HG03159 (cell line): ENCODE data around the gene PRSS23.
A peak's percentile ranks its signal among the peaks of the same experiment; 100 is the strongest.

ENCODE experiments used
- ATAC-seq: cut with Tn5 transposase; IDR thresholded peaks from one replicate; pipeline ENCODE4 v1.9.1; 2021; ENCODE audit warnings: mild to moderate bottlenecking, moderate library complexity; ENCODE audit not compliant: unreplicated experiment

The PRSS23 gene

DNA sequence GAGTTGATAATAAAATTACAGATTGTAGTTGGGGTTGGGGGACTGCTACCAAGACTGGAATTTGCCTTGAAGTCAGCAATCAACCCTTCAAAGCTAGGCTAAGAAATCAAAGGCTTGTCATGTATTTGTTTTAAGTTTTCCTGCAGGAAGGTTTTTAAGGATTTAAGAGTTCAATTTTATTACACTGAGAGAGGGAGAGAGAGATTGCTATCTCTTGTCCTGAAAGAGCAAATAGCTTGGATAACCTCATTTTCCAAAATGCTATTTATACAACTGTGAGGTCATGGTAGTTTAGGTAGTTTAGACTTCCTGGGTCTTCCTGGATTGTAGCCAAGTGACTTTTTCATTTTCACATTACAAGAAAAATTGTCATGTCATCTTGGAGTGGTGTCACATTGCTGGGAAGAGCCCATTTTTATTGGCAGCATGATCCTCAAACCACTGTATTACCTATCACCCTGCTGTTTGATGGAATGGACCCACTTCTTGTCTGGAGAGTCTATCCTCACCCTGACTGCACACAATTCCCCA, 10.1 kb upstream of the PRSS23 start:
- no peak for ATAC-seq

DNA sequence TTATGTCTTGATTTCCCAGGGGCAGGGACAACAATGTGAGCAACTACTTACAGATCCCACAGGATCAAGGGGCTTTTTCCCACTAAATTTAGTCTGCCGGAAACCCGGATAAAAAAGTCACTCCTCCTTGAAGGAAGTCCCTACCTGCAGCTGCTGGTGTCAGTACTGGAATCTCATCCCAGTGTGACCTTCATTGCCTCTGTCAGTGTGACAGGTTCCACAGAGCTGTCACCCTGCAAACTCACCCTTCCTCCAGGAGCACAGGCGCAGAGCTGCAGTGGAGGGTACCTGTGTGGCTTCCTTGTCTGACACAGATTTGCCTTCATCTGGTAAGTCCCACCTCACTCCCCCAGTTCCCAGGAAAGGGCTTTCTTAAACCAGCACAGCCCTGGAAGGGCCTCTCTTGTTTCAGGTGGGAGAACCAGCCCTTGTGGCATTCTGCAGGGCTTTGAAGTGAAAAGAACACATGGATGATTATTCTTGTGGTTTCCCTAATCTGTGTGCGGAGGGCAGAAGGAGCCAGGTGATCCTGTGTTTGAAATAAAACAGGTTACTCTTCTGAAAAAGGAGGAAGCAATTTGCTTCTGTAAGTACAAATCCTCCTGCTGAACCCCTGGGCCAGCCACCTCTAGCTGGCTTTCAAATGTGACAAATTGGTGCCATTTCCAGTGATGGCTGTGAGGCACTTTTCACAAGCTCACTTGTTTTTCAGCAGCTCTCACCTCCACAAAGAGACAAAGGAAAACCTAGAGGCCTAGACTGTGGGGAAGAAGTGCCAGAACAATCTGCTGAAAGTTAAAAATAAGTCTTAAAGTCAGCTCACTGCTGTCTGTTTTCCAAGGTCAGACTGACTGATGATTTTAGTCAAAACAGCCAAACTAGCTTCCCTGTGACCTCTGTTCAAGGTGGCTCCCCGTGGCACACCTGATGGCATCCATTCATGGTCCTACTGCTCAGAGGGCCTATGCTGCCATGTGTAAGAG, 9.2 kb upstream of the PRSS23 start:
- no peak for ATAC-seq

DNA sequence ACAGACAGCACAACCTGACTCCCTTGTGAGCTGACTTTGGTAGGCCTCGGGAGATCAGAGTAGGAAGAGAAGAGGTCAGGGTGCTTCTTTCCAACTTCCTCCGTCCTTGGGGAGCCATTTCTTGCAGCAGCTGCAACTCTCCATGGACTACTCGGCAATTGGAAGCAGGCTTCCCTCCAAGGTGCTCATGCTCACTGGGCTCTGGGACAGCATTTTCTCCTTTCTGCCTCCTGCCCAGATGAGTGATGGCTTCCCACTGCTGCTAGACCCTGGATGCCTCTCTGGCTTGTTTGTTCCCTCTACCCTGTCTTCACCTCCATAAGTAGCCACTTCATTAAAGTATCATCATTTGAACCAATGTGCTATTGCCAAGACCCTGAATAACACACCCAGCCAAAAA, 8.2 kb upstream of the PRSS23 start:
- no peak for ATAC-seq

DNA sequence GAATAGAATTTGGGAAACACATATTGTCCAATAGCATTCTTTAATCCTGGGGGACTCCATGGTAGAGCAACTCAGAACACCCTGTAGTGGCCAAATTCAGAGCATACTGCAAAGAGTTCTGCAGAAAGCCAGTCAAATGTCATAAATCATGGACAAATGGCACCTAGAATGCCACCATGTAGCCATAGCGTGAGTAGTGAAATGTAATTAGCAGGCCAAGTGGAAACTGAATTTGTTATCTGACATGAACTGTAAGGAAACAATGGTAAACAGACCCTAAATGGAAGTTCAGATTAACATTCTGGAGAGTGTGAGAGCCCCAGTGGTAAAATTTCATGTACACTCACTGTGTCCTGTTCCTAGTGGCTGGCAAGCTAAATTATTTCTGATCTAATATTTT, 7.0 kb upstream of the PRSS23 start:
- no peak for ATAC-seq

DNA sequence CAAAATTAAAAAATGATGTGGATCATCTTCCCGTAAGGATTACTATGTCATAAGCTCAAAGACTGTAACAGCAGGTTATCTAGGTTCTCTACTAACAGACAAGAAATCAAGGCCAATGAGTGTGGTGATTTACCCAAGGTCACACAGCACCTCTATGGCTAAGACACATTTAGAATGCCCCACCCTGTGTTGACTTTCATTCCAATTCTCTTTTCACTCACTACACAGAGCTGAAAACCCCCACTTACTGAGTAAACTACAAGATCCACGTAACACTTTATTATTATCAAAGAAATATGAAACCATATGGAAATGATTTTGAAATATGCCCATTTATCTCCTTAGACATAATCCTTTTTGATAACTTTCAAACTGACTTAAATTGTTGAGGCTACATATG, 4.8 kb upstream of the PRSS23 start:
- no peak for ATAC-seq

DNA sequence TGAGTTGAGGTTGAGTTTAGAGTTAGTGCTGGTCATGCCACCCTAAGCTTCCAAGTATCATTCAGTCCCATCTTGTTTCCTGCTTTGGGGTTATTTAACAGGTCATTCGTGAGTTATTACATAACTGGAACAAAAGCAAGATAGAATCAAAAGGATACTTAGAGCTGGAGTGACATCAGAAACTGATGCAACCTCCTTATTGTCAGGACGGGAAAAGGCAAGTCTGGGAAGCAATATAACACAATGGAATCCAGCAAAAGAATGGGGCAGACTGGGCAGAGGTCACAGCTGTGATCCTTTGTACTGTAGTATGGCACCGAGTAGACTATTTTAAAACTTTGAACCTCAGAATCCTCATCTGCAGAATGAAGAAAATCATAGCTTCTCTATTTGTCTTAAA, 4.4 kb upstream of the PRSS23 start:
- ATAC-seq, result no peak

DNA sequence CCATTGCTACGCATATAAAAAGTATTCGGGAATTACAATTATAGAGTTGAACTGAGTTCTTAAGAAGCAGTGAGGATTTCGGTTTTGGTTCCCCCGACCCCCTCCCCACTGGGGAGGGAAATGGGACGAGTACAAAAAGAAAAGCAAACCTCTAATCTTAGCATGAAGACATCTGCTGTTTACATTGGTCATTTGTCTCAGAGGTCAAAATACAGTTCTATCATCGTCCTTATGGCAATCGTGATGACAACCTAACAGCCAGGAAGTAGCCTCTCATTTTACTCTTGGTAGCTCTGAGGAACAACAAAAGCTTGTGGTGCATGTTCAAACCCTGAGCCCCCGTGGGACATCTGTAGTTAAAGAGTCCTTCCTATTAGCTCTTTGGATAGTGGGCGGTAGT, 3.2 kb upstream of the PRSS23 start:
- ATAC-seq, result no peak

DNA sequence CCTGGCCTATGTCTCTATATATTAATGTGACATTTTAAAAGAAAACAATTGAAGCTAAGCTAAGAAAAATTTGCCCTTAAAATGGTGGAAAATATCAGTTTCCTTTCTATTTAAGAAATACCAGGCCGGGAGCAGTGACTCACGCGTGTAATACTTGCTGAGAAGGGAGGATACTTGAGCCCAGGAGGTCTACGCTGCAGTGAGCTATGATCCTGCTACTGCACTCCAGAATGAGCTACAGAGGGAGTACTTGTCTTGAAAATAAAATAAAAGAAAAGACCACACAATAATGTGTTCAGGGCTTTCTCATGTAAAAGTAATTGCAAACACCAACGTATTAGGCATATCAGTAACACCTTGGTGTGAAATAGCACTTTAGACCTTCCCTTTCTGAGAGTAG, 1.4 kb upstream of the PRSS23 start:
- ATAC-seq, result no peak

DNA sequence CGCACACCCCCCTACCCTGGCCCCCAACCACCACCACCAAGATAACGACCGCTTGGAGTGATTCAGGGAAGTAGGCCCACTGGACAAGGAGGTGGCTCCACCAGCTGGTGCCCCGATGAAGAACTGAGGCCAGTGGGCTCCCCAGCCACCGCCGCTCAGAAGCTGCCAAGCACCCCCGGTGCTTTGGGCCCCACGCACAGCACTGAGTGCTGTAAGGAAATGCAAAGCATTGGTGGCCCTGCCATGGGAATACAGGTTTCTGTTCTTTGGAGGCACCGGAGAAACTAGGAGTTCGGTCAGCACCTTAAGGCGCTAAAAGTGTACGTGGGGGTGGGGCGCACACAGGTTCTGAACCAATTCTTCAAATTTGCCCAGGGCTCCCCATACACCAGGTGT, 664 bp upstream of the PRSS23 start:
- no peak for ATAC-seq

DNA sequence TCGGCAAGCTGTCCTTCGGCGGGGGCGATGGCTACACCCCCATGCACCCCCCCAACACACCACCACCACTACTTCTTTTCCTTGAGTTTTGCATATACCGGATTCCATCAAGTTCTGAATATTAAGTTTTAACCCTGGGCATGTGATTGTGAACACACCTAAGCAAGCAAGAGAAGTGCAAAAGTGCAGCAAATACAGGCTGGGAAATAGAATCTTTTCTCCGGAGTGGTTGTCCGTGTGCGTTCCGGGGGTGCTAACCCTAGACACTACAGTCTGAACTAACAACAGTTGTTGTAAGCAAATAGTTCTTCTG, 574 bp downstream of the PRSS23 start:
- no peak for ATAC-seq

DNA sequence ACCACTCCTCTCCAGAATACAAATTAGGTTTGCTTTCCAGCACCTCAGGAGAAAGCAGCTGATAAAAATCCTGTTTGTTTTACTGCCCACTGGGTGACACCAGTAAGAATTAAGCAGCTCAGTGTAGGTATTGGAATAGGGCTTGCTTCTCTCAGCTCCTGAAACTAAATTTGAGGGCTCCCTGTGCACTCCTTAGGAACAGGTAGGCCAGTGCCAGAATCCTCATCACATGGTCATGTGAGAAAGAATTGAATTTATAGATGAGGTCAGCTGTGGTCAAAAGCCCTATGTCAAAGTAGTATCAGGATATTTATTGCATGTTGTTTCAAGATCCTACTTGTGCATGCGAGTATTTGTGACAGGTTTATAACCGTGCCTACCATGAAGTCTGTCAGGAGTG, 1.0 kb downstream of the PRSS23 start:
- no peak for ATAC-seq

DNA sequence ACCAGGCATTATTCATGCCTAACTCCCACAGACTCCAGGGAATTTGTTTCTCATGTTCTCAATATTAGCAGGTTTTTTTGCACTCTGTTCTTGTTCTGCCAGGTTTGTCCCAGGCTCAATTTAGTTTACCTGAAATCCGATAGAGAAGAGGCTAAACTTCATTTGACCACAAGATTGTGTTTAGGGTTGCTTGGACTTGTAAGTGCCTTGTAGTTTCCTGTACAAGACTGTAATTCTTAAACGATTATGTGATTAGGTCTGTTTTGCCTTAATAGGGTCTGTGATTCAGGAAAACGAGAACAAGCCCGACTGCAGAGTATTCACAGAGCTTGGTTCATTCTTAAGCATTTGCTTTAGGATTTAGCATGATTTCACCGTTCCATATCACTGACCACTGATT, 1.8 kb downstream of the PRSS23 start:
- no peak for ATAC-seq

DNA sequence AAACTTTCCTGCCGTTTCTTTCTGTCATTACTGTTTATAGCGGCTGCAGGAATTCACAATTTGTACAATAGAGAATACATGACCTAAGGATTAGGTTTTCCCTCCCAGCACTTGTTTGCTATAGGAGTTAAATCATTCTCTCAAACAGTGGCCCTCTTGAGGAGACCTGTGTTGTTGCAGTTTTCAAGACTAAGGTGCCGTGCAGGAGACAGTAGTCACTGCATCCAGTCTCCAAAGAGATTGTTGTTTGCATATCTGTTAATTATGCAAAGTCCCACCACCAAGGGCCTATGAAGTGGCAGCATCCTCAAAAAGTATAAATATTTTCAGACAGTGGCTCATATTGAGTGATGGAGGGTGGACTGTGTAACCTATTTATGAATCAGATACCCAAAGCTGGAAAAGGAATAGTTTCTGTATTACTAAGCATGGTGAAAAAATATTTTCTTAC, 2.3 kb downstream of the PRSS23 start:
- ATAC-seq, result peak; percentile 68

DNA sequence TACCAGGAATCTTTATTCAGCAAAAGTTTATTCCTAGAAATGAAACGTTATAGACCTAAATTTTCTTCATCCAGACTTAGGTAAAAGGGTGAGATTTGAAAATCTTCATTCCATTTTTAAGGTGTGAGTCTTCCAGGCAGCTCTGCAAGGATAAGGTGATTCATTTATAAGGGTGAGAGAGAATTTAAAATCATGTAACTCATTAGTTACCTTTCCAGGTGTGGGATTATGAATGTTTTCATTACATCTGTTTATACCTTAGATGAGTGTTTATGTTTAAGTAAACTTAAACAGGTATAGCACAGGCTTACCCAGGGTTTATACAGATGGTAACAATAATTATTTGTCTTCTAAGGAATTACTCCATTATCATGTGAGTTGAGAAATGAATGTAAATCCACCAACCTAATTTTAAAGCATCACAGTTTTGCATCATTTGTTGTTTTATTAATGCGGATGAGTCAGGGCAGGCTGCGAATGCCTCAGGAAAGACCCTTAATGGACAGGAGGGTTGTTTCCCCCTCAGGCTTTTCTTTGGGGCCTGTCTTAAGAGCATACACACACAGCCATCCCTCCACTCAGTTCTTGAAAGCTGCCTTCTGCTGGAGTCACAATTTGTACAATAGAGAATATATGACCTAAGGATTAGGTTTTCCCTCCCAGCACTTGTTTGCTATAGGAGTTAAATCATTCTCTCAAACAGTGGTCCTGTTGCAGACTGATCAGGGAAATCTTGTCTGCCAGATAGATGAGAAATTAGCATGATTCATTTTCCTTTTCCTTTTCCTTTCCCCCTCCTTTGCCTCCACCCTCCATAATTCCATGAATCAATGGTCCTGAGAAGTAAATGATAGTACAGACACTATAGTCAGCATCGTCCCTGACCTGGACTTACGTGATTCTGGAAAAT, 3.0 kb downstream of the PRSS23 start:
- ATAC-seq, result no peak

DNA sequence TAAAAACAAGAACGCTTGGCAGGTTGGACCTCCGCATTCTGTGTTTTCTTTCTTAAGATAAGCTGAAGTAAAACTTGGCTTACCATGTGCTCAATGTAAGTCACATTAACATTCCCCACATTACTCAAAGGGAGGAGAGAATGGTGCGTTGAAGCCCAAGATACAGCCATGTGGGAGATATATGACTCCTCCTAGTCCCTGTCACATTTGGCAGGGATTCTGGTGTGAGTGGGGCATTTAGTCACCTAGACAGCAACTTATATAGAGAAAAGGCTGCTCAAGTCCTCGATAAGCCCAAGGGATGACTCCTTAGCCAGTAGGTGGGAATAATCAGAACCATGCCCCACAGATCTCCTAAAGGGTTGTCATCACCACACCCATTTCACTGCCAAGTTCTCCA, 4.6 kb downstream of the PRSS23 start:
- ATAC-seq, result no peak

DNA sequence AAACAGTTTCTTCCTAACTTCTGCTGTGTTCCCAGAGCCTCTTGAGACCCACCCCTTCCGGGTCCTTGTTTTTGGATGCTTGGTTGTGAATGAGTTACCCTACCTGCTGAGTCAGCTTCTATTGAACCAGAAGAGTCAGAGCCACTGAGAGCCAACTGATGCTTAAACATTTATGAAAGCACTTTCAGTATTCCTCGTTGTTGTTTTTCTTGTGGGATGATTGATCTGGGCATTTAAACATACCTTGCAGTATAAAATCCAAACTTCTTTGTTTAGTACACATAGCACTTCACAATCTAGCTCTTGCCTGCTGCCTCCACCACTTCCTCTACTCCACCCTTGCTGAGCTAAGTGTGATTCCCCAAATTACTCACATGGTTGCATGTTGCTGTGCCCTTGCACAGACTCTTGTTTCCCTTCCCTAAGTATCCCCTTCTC, 5.5 kb downstream of the PRSS23 start:
- no peak for ATAC-seq

DNA sequence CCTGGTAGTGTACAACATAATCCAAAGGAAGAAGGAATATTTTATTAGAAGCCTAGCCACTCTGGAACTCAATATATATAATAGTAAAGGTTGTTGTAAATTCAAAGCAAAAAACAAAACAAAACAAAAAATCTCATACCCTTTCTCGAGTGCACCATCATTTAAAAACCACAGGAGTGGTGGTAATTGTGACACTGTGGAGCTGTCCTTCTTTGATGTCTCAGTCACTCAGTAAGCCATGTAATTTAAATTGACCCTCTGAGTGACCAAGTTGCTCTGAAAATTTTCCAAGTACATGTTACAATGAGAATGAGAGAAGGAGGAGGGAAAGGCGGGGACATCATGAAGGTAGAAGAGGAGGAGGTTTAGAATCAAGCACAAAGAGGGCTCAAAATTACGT, 6.6 kb downstream of the PRSS23 start:
- ATAC-seq, result no peak

DNA sequence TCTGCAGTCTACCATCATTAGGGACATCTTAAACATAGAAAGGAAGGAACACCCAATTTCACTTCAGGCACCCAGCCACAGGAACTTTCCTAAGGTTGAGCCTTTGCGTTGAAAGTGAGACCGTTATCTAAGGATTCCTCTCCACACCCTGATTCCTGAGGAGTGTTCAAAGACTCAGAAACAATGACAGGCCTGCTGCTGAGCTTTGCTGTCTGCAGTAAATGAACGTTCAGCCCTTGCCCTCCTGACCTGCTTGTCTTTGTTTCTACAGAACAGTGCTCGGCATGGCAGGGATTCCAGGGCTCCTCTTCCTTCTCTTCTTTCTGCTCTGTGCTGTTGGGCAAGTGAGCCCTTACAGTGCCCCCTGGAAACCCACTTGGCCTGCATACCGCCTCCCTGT, 7.0 kb downstream of the PRSS23 start:
- ATAC-seq, result no peak

DNA sequence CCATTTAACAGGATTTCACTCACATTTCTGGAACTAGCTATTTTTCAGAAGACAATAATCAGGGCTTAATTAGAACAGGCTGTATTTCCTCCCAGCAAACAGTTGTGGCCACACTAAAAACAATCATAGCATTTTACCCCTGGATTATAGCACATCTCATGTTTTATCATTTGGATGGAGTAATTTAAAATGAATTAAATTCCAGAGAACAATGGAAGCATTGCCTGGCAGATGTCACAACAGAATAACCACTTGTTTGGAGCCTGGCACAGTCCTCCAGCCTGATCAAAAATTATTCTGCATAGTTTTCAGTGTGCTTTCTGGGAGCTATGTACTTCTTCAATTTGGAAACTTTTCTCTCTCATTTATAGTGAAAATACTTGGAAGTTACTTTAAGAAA, 9.2 kb downstream of the PRSS23 start:
- ATAC-seq, result no peak

DNA sequence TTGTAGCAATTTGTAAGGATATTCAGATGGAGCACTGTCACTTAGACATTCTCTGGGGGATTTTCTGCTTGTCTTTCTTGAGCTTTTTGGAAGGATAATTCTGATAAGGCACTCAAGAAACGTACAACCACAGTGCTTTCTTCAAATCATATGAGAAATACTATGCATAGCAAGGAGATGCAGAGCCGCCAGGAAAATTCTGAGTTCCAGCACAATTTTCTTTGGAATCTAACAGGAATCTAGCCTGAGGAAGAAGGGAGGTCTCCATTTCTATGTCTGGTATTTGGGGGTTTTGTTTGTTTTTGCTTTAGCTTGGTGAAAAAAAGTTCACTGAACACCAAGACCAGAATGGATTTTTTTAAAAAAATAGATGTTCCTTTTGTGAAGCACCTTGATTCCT, 9.9 kb downstream of the PRSS23 start:
- ATAC-seq, result no peak

DNA sequence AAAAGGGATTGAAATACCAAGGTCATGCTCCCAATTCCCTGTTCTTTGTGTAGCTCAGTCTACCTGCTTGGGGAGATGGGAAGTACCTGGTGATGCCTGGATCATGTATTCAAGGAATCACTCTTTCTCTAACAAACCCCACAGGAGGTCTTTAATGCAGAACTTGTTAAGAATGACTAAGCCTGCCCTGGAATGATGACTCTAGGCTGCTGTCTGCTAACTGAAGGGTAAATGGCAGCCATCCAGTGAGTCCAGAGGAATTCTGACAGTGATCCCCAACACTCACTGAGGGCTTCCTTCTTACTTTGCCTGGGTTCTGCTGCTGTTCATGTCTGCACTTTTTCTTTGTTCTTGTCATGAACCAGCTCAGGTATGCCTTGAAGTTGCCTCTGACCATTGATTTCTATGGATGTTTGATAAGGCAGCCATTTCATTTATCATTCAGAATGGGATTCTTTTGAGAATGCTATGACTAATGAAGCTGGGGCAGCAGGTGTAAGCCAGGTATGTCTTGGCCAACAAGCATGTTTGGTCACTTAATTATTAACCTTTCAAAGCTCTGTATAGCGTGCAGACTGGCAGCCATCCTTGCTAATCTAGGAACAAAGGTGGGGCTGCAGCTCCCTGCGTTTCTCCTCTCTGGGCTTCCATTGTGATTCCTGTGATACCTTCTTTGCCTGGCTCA, 11.4 kb downstream of the PRSS23 start:
- no peak for ATAC-seq
